HFF-Myc (cell line): ENCODE data around the gene TEAD1.

Experiments used
- DNase-seq: peaks from one replicate; pipeline ENCODE4 v3.0.0-alpha.2; 2011; ENCODE audit warnings: low read depth; ENCODE audit errors: extremely low read depth
- H3K4me3 ChIP-seq: replicated peaks from 2 replicates; pipeline ENCODE4 v1.5.1; 2011; ENCODE audit warnings: low read depth, mild to moderate bottlenecking, control low read depth, low read length
- TF ChIP-seq, protein P1 (sequence below): IDR thresholded peaks from 2 replicates; pipeline ENCODE4 v1.5.1; 2012; ENCODE audit warnings: mild to moderate bottlenecking, low read depth, low read length, control low read depth; ENCODE audit errors: missing control alignments

Gene TEAD1

DNA sequence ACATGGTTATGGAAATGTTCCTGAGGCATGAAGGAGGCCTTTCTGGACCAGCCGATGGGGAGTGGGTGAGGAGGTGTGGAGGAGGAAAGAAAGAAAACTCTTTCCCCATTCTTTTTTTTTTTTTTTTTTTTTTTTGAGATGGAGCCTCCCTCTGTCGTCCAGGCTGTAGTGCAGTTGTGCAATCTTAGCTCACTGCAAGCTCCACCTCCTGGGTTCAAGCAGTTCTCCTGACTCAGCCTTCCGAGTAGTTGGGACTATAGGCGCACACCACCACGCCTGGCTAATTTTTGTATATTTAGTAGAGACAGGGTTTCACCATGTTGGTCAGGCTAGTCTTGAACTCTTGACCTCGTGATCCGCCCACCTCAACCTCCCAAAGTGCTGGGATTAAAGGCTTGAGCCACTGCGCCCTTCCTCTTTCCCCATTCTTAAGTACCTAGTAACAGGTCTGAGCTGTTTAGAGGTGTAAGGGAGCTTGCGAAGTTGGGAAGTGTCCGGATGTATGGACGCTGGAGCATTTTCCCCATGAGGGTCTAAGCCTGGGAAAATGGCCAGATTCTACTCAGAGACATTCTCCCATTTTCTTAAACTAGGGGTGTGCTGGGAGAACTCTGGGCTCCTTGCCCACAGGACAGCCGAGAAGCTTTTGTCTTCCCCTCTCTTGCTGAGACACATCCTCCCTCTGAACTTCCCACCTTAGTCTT is 135.8 kb downstream of the TEAD1 start:
- TF ChIP-seq, protein P1, sequence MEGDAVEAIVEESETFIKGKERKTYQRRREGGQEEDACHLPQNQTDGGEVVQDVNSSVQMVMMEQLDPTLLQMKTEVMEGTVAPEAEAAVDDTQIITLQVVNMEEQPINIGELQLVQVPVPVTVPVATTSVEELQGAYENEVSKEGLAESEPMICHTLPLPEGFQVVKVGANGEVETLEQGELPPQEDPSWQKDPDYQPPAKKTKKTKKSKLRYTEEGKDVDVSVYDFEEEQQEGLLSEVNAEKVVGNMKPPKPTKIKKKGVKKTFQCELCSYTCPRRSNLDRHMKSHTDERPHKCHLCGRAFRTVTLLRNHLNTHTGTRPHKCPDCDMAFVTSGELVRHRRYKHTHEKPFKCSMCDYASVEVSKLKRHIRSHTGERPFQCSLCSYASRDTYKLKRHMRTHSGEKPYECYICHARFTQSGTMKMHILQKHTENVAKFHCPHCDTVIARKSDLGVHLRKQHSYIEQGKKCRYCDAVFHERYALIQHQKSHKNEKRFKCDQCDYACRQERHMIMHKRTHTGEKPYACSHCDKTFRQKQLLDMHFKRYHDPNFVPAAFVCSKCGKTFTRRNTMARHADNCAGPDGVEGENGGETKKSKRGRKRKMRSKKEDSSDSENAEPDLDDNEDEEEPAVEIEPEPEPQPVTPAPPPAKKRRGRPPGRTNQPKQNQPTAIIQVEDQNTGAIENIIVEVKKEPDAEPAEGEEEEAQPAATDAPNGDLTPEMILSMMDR: no peak
- no peak overlapping the region for H3K4me3 ChIP-seq
- no peak for DNase-seq

DNA sequence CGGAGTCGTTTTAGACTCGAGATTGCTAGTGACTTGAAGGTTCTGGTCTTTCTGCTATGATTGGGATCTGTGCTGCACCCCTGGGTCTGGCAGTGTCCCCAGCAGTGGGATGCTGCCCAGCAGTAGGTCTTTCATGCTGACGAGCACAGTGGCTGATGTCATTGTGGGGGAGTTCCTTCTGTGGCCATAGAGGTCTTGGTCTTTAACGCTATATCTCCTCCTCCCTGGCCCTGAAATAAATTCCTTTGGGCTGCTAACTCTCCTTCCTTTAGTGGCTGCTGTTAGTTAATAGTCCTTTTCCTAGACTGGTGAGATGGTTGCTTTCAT is 136.3 kb downstream of the TEAD1 start:
- TF ChIP-seq, protein P1: no peak
- no peak for DNase-seq
- H3K4me3 ChIP-seq: no peak overlapping the region

DNA sequence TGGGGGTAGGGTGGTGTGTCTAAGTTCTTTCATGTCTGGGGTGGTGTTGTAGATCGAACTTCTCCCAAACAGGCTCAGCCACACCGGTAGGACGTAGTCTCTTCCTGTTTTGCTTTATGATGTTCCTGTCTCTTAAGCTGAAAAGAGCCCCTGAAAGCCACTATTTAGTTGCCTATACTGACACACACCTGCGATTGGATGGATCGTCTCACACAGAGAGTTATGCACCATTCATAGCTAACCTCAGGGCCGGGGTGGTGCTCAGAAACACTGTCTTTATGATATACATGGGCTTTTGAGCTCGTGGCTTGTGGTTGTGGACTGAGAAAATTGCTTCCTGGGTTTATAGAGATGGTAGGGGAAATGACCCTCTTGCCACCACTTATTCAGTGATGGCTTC is 137.6 kb downstream of the TEAD1 start:
- TF ChIP-seq, protein P1: no peak
- no peak overlapping the region for H3K4me3 ChIP-seq
- DNase-seq: no peak

DNA sequence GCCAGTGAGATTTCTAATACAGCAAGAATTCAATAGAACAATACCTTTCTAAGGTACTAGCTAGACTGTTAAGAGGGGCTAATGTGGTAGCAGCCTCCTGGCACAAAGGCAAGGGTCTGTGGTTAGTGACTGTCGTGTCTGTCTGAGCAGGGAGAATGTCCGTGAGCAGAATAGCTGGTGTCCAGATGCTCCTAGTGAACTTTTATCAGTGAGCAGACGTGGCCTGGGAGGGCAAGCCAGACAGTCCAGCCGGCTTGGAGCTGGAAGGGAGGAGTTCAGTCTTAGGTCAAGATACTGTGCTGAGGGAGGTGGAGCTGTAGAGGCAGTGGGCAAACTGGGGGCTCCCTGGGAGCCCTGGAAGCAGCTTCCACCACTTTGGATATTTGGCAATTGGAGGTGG is 138.6 kb downstream of the TEAD1 start:
- no peak for DNase-seq
- H3K4me3 ChIP-seq: no peak overlapping the region
- TF ChIP-seq, protein P1: no peak

DNA sequence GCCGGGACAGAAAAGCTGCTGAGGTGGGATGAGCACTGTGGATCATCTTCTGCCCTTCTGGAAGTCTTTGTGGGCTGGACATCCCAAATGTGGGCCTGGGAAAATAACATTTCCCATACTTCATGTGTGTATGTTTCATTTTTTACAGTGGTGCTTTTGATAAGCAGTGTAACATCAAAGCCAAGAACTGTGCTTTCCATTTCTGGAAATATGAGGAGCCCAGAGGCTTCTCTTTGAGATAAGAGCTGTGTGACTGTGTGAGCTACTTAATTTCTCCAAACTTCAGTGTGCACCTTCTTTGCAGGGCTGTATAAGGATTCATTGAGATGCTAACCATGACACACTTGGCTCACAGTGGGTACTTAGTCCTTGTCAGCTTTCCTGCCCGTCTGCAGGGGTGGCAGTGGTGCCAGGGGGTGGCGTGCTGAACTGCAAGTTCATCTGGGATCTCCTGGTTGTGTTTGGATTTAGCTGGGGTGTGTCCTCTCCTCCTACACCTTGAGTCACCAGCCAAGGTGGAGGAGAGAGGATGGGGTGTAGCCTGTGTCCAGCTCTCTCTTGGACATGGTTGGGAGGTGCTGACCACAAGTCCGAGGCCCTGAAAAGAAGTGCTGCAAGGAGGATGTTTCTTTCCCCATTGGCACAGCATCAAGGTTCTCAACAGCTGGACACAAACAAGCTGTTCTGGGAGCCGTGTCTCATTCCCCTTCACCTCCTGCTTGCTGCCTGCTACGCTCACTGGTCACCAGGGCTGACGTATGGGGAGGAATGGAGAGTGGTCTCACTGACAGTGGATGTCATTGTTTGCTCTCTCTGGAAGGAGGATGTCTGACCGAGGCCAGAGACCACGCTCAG is 139.4 kb downstream of the TEAD1 start:
- H3K4me3 ChIP-seq: no peak overlapping the region
- no peak for DNase-seq
- TF ChIP-seq, protein P1: no peak

DNA sequence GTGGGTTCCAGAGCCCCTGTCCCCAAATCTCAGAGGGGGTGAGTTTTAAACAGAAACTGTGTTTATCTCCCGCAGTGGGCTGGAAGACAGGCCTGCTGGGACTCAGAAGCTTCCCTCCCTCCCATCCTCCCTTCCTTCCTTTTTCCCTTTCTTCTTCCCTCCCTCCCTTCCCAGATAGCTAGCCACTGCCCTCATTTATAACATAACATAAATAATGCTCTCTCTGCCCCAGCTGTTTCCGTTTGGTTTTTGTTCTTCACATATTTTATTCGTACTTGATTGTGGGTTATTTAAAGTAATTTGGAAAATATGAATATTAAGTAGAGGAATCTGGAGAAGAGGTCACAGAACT is 140.9 kb downstream of the TEAD1 start:
- TF ChIP-seq, protein P1: no peak
- no peak for DNase-seq
- peak overlapping the region; percentile 21; the same call in 1 of the 2 replicates for H3K4me3 ChIP-seq
